IMR-90 (cell line): Measurements from ENCODE around the gene ATP1A2. TPM values are rescaled to one million over a fixed set of nuclear protein-coding genes. Genes with fewer than 3 reads are reported as not detected.

Experiments used
- ATAC-seq: fragments of 200-7000 bp; cut with Tn5 transposase; 2 replicates; pipeline ENCODE4 v1.9.1; 2020; ENCODE audit warnings: low read depth, mild to moderate bottlenecking, moderate library complexity
- BruUV-seq: library from RNA; stranded (reverse); fragments of 400-500 nt; replicated peaks from 2 replicates; lab custom pipeline; 2021; lab: Mats Ljungman, UMichigan
- CTCF ChIA-PET: fragments of 300-600 bp; formaldehyde crosslinking; extraction: SDS; loops from one replicate; lab custom pipeline; 2021; ENCODE audit warnings: antibody characterized with exemption; lab: Yijun Ruan, JAX
- POLR2A ChIA-PET: fragments of 300-600 bp; sonication (Branson Sonifier 250); formaldehyde crosslinking; loops from one replicate; lab custom pipeline; 2022; ENCODE audit warnings: antibody characterized with exemption; ENCODE audit not compliant: unreplicated experiment; lab: Charles Lee
- DNase-seq: peaks from one replicate; pipeline ENCODE4 v3.0.0; 2013
- H2AFZ ChIP-seq: replicated peaks from 2 replicates; pipeline ENCODE3; 2013; ENCODE audit warnings: low read length, mild to moderate bottlenecking; ENCODE audit not compliant: poor library complexity
- H2AK5ac ChIP-seq: 2 replicates; pipeline ENCODE4 v1.6.1; 2013; ENCODE audit warnings: low read depth, low read length, inconsistent platforms
- H2AK9ac ChIP-seq: replicated peaks from 2 replicates; pipeline ENCODE3; 2013; ENCODE audit warnings: mild to moderate bottlenecking, low read depth, low read length, moderate library complexity; ENCODE audit not compliant: poor library complexity
- H2BK120ac ChIP-seq: 2 replicates; pipeline ENCODE4 v1.6.1; 2013; ENCODE audit warnings: low read depth, low read length, inconsistent platforms
- H2BK15ac ChIP-seq: 3 replicates; pipeline ENCODE4 v1.6.1; 2013; ENCODE audit warnings: low read depth, low read length, inconsistent platforms
- H2BK20ac ChIP-seq: 2 replicates; pipeline ENCODE4 v1.6.1; 2013; ENCODE audit warnings: low read depth, mild to moderate bottlenecking, inconsistent platforms, low read length, moderate library complexity
- H2BK5ac ChIP-seq: 2 replicates; pipeline ENCODE4 v1.6.1; 2013; ENCODE audit warnings: mild to moderate bottlenecking, low read depth, low read length, inconsistent platforms; ENCODE audit not compliant: poor library complexity, severe bottlenecking
- H3K14ac ChIP-seq: replicated peaks from 2 replicates; pipeline ENCODE4 v1.6.1; 2013; ENCODE audit warnings: low read depth, low read length, inconsistent platforms
- H3K18ac ChIP-seq: 2 replicates; pipeline ENCODE4 v1.6.1; 2013; ENCODE audit warnings: low read depth, low read length, control low read depth
- H3K23ac ChIP-seq: 2 replicates; pipeline ENCODE4 v1.6.1; 2013; ENCODE audit warnings: low read depth, low read length, inconsistent platforms
- H3K27ac ChIP-seq: 2 replicates; pipeline ENCODE4 v1.5.1; 2013; ENCODE audit warnings: mild to moderate bottlenecking, control low read depth, low read length; ENCODE audit not compliant: insufficient read depth
- H3K27me3 ChIP-seq: 2 replicates; pipeline ENCODE4 v1.6.1; 2013; ENCODE audit warnings: low read length; ENCODE audit not compliant: control insufficient read depth, insufficient read depth
- H3K36me3 ChIP-seq: 2 replicates; pipeline ENCODE4 v1.6.1; 2013; ENCODE audit warnings: low read length, mixed read lengths; ENCODE audit not compliant: control insufficient read depth, insufficient read depth
- H3K4ac ChIP-seq: 2 replicates; pipeline ENCODE4 v1.6.1; 2013; ENCODE audit warnings: low read depth, low read length, inconsistent platforms
- H3K4me1 ChIP-seq: 2 replicates; pipeline ENCODE4 v1.6.1; 2013; ENCODE audit warnings: low read length, mixed read lengths; ENCODE audit not compliant: control insufficient read depth, insufficient read depth
- H3K4me2 ChIP-seq: 2 replicates; pipeline ENCODE4 v1.6.1; 2013; ENCODE audit warnings: low read depth, mild to moderate bottlenecking, control low read depth, low read length, moderate library complexity
- H3K4me3 ChIP-seq: 2 replicates; pipeline ENCODE4 v1.5.1; 2013; ENCODE audit warnings: low read depth, mild to moderate bottlenecking, control low read depth, low read length, moderate library complexity; ENCODE audit not compliant: insufficient read depth
- H3K56ac ChIP-seq: 2 replicates; pipeline ENCODE4 v1.6.1; 2013; ENCODE audit warnings: low read length, inconsistent platforms; ENCODE audit not compliant: insufficient read depth; ENCODE audit errors: extremely low read depth
- H3K79me1 ChIP-seq, 2 experiments: 2 replicates each; pipeline ENCODE4 v1.6.1; 2013; ENCODE audit warnings: low read length in 2 of 2, inconsistent platforms in 1 of 2, low read depth in 1 of 2
- H3K9ac ChIP-seq: 2 replicates; pipeline ENCODE4 v1.6.1; 2013; ENCODE audit warnings: low read depth, low read length, control low read depth
- H3K9me1 ChIP-seq: 2 replicates; pipeline ENCODE4 v1.6.1; 2013; ENCODE audit warnings: low read length, inconsistent platforms; ENCODE audit not compliant: insufficient read depth
- H3K9me3 ChIP-seq: 2 replicates; pipeline ENCODE4 v1.6.1; 2013; ENCODE audit warnings: low read length; ENCODE audit not compliant: control insufficient read depth, insufficient read depth
- H4K20me1 ChIP-seq: 2 replicates; pipeline ENCODE4 v1.6.1; 2013; ENCODE audit warnings: low read length, inconsistent platforms; ENCODE audit not compliant: insufficient read depth
- H4K5ac ChIP-seq: 2 replicates; pipeline ENCODE4 v1.6.1; 2013; ENCODE audit warnings: mild to moderate bottlenecking, low read depth, low read length, control low read depth
- H4K8ac ChIP-seq, 2 experiments: 2 replicates each; pipeline ENCODE4 v1.6.1; 2013; ENCODE audit warnings: low read depth in 2 of 2, low read length in 2 of 2, control low read depth in 1 of 2, inconsistent platforms in 1 of 2
- H4K91ac ChIP-seq: 2 replicates; pipeline ENCODE4 v1.6.1; 2013; ENCODE audit warnings: low read depth, low read length, inconsistent platforms; ENCODE audit not compliant: insufficient read depth
- BHLHE40 ChIP-seq: fragments of 150-350 bp; IDR thresholded peaks from 2 replicates; pipeline ENCODE4 v1.6.1; 2016; ENCODE audit warnings: mild to moderate bottlenecking, low read depth, low read length
- CEBPB ChIP-seq: IDR thresholded peaks from 2 replicates; pipeline ENCODE4 v1.6.1; 2012; ENCODE audit warnings: low read depth, low read length, improper control_type of control experiment
- CHD1 ChIP-seq: IDR thresholded peaks from 2 replicates; pipeline ENCODE4 v1.6.1; 2012; ENCODE audit warnings: low read depth, low read length, improper control_type of control experiment
- FOS ChIP-seq: fragments of 150-350 bp; IDR thresholded peaks from 2 replicates; pipeline ENCODE4 v1.6.1; 2016; ENCODE audit warnings: low read depth, low read length
- MAZ ChIP-seq: IDR thresholded peaks from 2 replicates; pipeline ENCODE4 v1.6.1; 2012; ENCODE audit warnings: low read depth, mild to moderate bottlenecking, low read length, improper control_type of control experiment, moderate library complexity, borderline replicate concordance
- MXI1 ChIP-seq: IDR thresholded peaks from 2 replicates; pipeline ENCODE4 v1.6.1; 2012; ENCODE audit warnings: low read depth, mild to moderate bottlenecking, low read length, moderate library complexity, borderline replicate concordance
- NFE2L2 ChIP-seq: fragments of 150-350 bp; IDR thresholded peaks from 2 replicates; pipeline ENCODE4 v1.6.1; 2016; ENCODE audit warnings: low read depth, mild to moderate bottlenecking, low read length
- POLR2A ChIP-seq: IDR thresholded peaks from 2 replicates; pipeline ENCODE4 v1.6.1; 2012; ENCODE audit warnings: mild to moderate bottlenecking, low read depth, low read length
- RAD21 ChIP-seq: IDR thresholded peaks from 2 replicates; pipeline ENCODE4 v1.6.1; 2012; ENCODE audit warnings: low read length, improper control_type of control experiment
- RCOR1 ChIP-seq: IDR thresholded peaks from 2 replicates; pipeline ENCODE4 v1.6.1; 2012; ENCODE audit warnings: mild to moderate bottlenecking, low read length, improper control_type of control experiment; ENCODE audit not compliant: insufficient replicate concordance
- RFX5 ChIP-seq: IDR thresholded peaks from 2 replicates; pipeline ENCODE4 v1.8.0; 2012; ENCODE audit warnings: low read depth, mild to moderate bottlenecking, low read length, moderate library complexity
- SMC3 ChIP-seq: fragments of 150-350 bp; IDR thresholded peaks from 2 replicates; pipeline ENCODE4 v1.6.1; 2016; ENCODE audit warnings: low read depth, mild to moderate bottlenecking, antibody characterized with exemption, low read length, moderate library complexity
- WGBS, 2 experiments: methylation state at CpG; one replicate each; pipeline versions ENCODE4 v1.1.5 to v1.1.7; 2013; ENCODE audit warnings: missing lambda C conversion rate in 2 of 2; ENCODE audit not compliant: insufficient read length in 1 of 2; ENCODE audit errors: extremely low coverage in 2 of 2; 5-methylcytosine and 5-hydroxymethylcytosine counted together
- dilution Hi-C: fragments of 300-500 bp; cut with HindIII; formaldehyde crosslinking; loops from one replicate; pipeline ENCODE4 v1.14.3; 2018; ENCODE audit warnings: low sequenced_read_pairs; ENCODE audit not compliant: unreplicated experiment
- in situ Hi-C: fragments of 300-500 bp; cut with MboI; formaldehyde crosslinking; loops from 3 replicates; pipeline ENCODE4 v1.14.3; 2019; ENCODE audit warnings: low sequenced_read_pairs, inconsistent platforms, mixed read lengths
- intact Hi-C: fragments of 100-400 bp; cut with micrococcal nuclease; formaldehyde crosslinking; loops from 2 replicates; pipeline ENCODE4 v1.10.0; 2022
- polyA plus RNA-seq, 3 experiments: library from polyadenylated mRNA; depleted of rRNA; stranded (reverse); fragments of >200 nt; gene quantifications; 2 replicates each; pipeline ENCODE4 v1.2.3, GENCODE V29; 2012; ENCODE audit warnings: low replicate concordance in 1 of 3
- total RNA-seq: library from RNA; depleted of rRNA; stranded (reverse); fragments of >200 nt; gene quantifications from 2 replicates; pipeline ENCODE4 v1.2.3, GENCODE V29; 2012
- TF ChIP-seq, protein P1 (sequence below): fragments of 150-350 bp; IDR thresholded peaks from 2 replicates; pipeline ENCODE4 v1.6.1; 2016; ENCODE audit warnings: low read depth, mild to moderate bottlenecking, low read length, moderate library complexity, borderline replicate concordance
- TF ChIP-seq, protein P2 (sequence below): conservative IDR thresholded peaks from 2 replicates; pipeline ENCODE4 v1.5.1; 2012; ENCODE audit warnings: mild to moderate bottlenecking, low read depth, low read length, improper control_type of control experiment

Gene ATP1A2
- total and polyA plus RNA-seq, 2 of the 4 experiments (the other 2 are of a cell fraction) = under 0.01 to 0.15 TPM

DNA sequence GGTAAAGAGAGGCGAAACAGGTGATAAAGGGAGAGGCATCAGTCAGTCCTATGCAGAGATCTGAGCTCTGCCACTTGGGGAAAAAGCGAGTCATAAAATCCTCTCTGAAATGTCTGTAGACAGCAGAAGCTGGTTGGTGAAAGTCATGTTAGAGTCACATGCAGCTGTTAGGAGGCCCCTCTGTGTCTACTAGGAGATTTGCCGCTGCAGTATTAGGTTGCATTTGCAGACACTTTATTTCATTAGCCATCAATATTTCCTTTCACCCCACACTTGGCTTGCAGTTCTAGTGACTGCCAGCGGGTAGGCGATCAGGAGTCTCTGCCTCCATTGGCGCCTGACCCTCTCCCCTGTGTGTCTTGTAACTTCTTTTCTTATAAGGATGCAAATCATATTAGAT lies 52.0 kb downstream of the ATP1A2 start:
- Histone ChIP-seq H2BK5ac (no peak overlapping the region), H3K56ac (no peak overlapping the region), H2AK9ac (no peak overlapping the region), H2BK20ac (no peak overlapping the region), H2AK5ac (no peak overlapping the region), H3K23ac (no peak overlapping the region), H3K36me3 (no peaks in the 10 kb centered on the region), H4K20me1 (no peaks in the 10 kb centered on the region), H3K4me1 (0 out of 2 replicates have a peak, but pooled peaks cover 2% of the 10 kb centered on the region), H3K18ac (no peak overlapping the region), H2BK15ac (no peak overlapping the region), H2AFZ (no peak overlapping the region), H3K27me3 (peaks cover 33% of the 10 kb centered on the region), H4K5ac (no peak overlapping the region), H3K4me2 (no peak overlapping the region), H3K27ac (no peak overlapping the region), H4K8ac (no peak overlapping the region), H3K9ac (no peak overlapping the region), H4K91ac (no peak overlapping the region), H3K9me3 (no peaks in the 10 kb centered on the region), H3K4me3 (no peak overlapping the region), H3K14ac (no peak overlapping the region), H3K4ac (no peak overlapping the region), H2BK120ac (no peak overlapping the region), H3K79me1 (no peaks in the 10 kb centered on the region), H3K9me1 (no peaks in the 10 kb centered on the region)
- BruUV-seq = no TSS peak
- in situ Hi-C loops = no loop called here
- dilution Hi-C loops = no loop called here
- intact Hi-C loops = no loop called here
- ATAC-seq = no peak
- CTCF ChIA-PET = no interaction called here
- WGBS, 2 experiments = 88% methylated on average over 2 of the region's 6 CpGs; no CpG with 5 or more reads in 1 of the 2 experiments
- POLR2A ChIA-PET = no interaction called here
- TF ChIP-seq, protein P1, sequence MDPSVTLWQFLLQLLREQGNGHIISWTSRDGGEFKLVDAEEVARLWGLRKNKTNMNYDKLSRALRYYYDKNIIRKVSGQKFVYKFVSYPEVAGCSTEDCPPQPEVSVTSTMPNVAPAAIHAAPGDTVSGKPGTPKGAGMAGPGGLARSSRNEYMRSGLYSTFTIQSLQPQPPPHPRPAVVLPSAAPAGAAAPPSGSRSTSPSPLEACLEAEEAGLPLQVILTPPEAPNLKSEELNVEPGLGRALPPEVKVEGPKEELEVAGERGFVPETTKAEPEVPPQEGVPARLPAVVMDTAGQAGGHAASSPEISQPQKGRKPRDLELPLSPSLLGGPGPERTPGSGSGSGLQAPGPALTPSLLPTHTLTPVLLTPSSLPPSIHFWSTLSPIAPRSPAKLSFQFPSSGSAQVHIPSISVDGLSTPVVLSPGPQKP = no peak
- no peak for TF ChIP-seq CEBPB
- no peak for TF ChIP-seq MXI1
- no peak for TF ChIP-seq NFE2L2
- no peak for TF ChIP-seq RAD21
- TF ChIP-seq SMC3 = no peak
- TF ChIP-seq RCOR1 = no peak
- no peak for TF ChIP-seq FOS
- TF ChIP-seq CHD1 = no peak
- TF ChIP-seq, protein P2, sequence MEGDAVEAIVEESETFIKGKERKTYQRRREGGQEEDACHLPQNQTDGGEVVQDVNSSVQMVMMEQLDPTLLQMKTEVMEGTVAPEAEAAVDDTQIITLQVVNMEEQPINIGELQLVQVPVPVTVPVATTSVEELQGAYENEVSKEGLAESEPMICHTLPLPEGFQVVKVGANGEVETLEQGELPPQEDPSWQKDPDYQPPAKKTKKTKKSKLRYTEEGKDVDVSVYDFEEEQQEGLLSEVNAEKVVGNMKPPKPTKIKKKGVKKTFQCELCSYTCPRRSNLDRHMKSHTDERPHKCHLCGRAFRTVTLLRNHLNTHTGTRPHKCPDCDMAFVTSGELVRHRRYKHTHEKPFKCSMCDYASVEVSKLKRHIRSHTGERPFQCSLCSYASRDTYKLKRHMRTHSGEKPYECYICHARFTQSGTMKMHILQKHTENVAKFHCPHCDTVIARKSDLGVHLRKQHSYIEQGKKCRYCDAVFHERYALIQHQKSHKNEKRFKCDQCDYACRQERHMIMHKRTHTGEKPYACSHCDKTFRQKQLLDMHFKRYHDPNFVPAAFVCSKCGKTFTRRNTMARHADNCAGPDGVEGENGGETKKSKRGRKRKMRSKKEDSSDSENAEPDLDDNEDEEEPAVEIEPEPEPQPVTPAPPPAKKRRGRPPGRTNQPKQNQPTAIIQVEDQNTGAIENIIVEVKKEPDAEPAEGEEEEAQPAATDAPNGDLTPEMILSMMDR = no peak
- no peak for TF ChIP-seq RFX5
- no peak for TF ChIP-seq MAZ
- TF ChIP-seq BHLHE40 = no peak
- TF ChIP-seq POLR2A = no peak
- peak; percentile 11 for DNase-seq
